GM21529 (cell line): ENCODE measurements around the gene ABCG1.
A peak's percentile ranks its signal among the peaks of the same experiment; 100 is the strongest.

Source experiments
- ATAC-seq: cut with Tn5 transposase; IDR thresholded peaks from one replicate; pipeline ENCODE4 v1.9.1; 2021; ENCODE audit not compliant: unreplicated experiment

ABCG1 gene

DNA sequence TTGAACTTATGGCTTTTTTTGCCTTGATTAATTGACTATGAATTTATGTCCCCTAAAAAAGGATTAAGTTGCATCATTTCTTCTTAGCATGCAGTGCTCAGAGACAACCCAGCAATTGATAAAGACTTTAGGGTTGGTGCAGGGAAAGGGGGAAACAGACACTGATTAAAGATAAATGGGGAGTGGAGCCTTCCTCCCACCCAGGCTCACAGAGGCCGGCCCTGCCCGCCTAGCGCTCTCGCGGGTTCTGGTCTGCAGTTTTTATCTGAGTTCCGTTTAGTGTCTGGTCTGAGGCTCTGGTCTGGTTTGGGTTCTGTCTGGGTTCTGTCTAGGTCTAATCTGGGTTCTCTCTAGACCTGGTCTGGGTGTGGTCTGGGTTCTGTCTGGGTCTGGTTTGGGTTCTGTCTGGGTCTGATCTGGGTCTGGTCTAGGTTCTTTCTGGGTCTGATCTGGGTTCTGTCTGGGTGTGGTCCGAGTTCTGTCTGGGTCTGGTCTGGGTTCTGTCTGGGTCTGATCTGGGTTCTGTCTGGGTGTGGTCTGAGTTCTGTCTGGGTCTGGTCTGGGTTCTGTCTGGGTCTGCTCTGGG, 48.1 kb downstream of the ABCG1 start:
- ATAC-seq = no peak

GRCh38 chr21:42269386-42269785, 50.4 kb downstream of the ABCG1 start:
- ATAC-seq = no peak

DNA sequence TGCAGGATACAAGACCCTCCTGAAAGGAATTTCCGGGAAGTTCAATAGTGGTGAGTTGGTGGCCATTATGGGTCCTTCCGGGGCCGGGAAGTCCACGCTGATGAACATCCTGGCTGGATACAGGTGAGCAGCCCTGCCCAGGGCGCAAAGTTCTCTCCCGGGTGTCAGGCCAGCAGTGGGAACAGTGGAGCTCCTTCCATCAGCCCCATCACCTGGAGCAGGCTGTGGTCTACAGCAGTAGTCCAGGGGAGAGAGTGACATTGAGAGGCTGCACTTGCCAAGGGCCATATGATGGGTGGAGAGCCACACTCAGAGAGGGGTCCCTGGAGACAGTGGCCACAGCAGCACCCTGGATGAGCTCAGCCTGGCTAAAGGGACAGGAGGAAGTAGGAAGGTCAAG, 52.1 kb downstream of the ABCG1 start:
- ATAC-seq = no peak

DNA sequence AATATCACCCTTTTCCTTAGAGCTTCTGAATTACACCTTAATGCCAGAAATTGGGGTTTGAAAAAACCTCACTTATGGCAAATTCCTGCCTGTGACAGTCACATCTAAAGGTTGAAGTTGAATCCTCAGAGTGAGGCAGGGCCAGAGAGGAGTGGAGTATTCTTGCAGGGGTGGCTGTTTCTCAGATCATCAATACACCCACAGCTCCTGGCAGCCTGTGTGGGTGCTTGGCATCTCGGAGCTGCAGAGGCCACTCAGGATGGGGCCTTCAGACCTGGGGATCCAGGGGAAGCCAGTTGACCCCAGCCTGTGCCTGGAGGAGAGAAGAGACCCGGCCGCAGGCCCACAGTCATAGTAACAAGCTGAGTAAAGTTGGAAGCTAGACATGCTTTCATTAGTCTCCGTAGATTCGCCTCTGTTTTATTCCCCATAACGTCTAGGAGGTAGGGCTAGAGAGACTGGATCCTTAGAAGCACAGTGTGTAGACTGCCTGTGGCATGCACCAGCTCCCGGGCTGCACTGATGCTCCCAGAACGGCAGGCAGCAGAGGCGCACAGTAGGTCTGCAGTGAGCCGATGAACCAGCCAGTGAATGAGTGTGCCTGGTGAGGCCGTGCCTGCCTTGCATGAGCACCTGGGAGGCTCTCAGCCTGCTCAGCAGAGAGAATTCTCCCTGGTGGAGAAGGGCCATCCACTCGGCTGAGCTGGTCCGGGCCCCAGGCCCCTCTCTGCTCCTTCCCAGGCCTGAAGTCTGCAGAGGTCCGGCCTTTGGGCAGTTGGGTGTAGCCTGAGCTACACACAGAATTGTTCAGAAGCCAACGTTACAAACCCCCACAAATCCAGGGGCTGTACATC, 53.4 kb downstream of the ABCG1 start:
- ATAC-seq = no peak

- no peak for ATAC-seq
Measured at GRCh38 chr21:42272984-42273600, 54.2 kb downstream of the ABCG1 start.

GRCh38 chr21:42276076-42276475, 57.1 kb downstream of the ABCG1 start:
- ATAC-seq = no peak

DNA sequence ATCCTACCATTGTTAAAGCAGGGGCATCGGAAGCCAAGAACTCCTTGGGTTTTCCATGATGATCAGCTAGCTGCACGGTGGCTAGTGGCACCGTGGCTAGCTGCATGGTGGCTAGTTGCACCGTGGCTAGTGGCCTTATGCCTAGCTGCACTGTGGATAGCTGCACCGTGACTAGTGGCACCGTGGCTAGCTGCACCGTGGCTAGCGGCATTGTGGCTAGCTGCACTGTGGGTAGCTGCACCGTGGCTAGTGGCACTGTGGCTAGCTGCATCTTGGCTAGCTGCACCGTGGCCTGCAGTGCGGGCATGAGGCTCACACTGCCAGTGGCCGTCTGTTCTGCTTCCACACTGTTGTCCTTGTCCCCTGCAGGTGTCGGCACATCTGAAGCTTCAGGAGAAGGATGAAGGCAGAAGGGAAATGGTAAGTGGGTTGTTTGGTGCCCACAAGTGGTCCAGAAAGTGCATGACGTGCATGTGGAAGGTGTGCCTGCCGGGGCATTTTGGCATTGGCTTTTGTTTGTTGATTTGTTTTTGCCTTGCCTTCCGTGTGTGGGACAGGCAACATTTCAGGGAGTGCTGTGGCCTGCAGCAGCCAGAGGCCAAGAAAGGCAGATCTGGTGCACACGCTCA, 57.7 kb downstream of the ABCG1 start:
- ATAC-seq = no peak

GRCh38 chr21:42277593-42277992, 58.7 kb downstream of the ABCG1 start:
- no peak for ATAC-seq

GRCh38 chr21:42278451-42279149, 59.7 kb downstream of the ABCG1 start:
- no peak for ATAC-seq

- ATAC-seq = no peak
Measured at GRCh38 chr21:42279341-42279871, 60.5 kb downstream of the ABCG1 start.

DNA sequence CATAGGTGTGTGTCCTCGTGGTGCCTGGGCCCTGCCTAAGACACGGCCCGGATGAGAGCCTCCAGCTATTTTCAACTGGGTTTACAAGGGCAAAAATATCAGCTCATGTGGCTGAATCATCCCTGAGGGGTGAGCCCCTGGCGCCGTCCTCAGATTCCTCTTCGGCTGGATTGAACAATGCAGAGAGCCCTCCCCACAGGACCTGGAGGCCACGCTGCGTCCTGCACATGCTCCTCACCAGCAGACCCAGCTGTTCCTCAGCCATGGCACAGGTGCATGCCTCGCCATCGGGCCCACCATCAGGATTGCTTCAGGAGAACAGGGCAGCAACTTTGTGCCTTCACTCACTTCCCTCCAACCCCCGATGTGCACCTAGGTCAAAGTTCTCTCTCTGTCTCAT, 60.9 kb downstream of the ABCG1 start:
- ATAC-seq = no peak

GRCh38 chr21:42280356-42281180, 61.6 kb downstream of the ABCG1 start:
- no peak for ATAC-seq

DNA sequence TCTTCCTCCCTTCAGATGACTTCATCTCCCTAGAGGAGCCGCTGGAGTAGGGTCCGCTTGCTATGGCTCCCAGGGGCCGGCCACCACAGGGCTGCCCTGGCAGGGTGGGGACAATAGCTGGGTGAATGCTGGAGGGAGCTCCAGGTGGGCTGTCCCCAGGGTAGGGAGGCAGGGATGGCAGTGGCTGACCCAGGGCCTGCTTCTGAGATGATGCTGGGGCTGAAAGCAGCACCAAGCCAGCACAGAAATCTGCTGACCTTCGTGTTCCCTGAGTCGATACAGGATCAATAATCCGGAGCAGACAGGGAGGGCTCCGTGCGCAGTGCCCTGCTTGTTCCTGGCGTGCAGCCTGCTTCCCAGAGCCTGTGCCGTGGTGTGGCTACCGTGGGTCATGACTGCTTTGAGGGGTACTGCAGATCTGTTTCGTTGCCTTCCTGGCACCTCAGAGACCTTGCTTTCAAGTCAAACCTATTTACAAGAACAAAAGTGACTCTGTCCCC, 62.3 kb downstream of the ABCG1 start:
- ATAC-seq = no peak

GRCh38 chr21:42282021-42282420, 63.1 kb downstream of the ABCG1 start:
- ATAC-seq = no peak

DNA sequence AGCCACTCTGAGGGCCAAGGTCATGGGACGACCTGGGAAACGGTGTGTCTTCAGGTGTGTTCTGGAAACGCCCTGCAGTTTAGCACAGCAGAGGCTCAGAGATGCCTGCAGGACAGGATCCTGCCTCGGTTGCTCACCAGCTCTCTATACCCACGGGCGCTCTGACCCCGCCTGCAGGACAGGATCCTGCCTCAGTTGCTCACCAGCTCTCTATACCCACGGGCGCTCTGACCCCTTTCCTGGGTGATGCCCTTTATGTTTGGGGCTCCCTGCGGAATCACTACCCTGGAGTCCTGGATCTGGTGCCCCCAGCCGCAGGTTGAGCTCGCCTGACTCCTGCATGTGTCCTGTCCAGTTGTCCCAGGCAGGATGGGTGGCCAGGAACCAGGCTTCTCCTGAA, 63.8 kb downstream of the ABCG1 start:
- ATAC-seq = no peak

- ATAC-seq = no peak
Measured at GRCh38 chr21:42285569-42286245, 66.8 kb downstream of the ABCG1 start.

GRCh38 chr21:42286416-42286815, 67.5 kb downstream of the ABCG1 start:
- ATAC-seq = peak; percentile 70

GRCh38 chr21:42287193-42288083, 68.5 kb downstream of the ABCG1 start:
- ATAC-seq = no peak
